Gastroesophageal sphincter (tissue), 4 donors: Measurements from ENCODE around the gene PAK1. TPM values are rescaled to one million over a fixed set of nuclear protein-coding genes. Genes with fewer than 3 reads are reported as not detected.

Experiments
- ATAC-seq: fragments of 150-250 bp; one replicate; pipeline ENCODE4 v1.9.1; 2016; ENCODE audit warnings: mild to moderate bottlenecking, moderate library complexity
- H3K27ac ChIP-seq, 4 donors: fragments of 200-600 bp; sonication (generic) in 3 of 4; 1 replicate in 3 of 4; 2 replicates in 1 of 4; pipeline ENCODE4 v1.5.1; 2016 to 2019
- H3K27me3 ChIP-seq: fragments of 200-600 bp; sonication (generic); one replicate; pipeline ENCODE4 v1.5.1; 2019
- H3K36me3 ChIP-seq, 2 donors: fragments of 200-600 bp; sonication (generic); one replicate each; pipeline ENCODE4 v1.5.1; 2019; ENCODE audit warnings: control low read depth in 1 of 2
- H3K4me1 ChIP-seq, 3 donors: fragments of 200-600 bp; sonication (generic); 1 replicate in 2 of 3; 2 replicates in 1 of 3; pipeline ENCODE4 v1.5.1; 2016 to 2019; ENCODE audit warnings: control low read depth in 2 of 3
- H3K4me3 ChIP-seq, 2 donors: fragments of 200-600 bp; sonication (generic); one replicate each; pipeline ENCODE4 v1.5.1; 2019; ENCODE audit warnings: mild to moderate bottlenecking in 1 of 2, moderate library complexity in 1 of 2
- H3K9me3 ChIP-seq, 3 donors: fragments of 200-600 bp; sonication (generic); one replicate each; pipeline ENCODE4 v1.5.1; 2017 to 2019; ENCODE audit warnings: control low read depth in 2 of 3
- CTCF ChIP-seq, 4 experiments: fragments of 200-600 bp in 2 of 4; fragments of 450-650 bp in 2 of 4; sonication (generic) in 1 of 4; IDR thresholded peaks; one replicate each; pipeline ENCODE4 v1.5.1; 2017 to 2019; ENCODE audit warnings: antibody characterized with exemption in 4 of 4, mild to moderate bottlenecking in 2 of 4, moderate library complexity in 2 of 4
- EP300 ChIP-seq: sonication (generic); formaldehyde crosslinking; IDR thresholded peaks from one replicate; pipeline ENCODE4 v1.6.1; 2017; ENCODE audit warnings: antibody characterized with exemption, mild to moderate bottlenecking
- POLR2A ChIP-seq, 2 donors: fragments of 450-650 bp; IDR thresholded peaks; one replicate each; pipeline ENCODE4 v1.6.1; 2017; ENCODE audit warnings: antibody characterized with exemption in 2 of 2, mild to moderate bottlenecking in 2 of 2, moderate library complexity in 1 of 2
- POLR2AphosphoS5 ChIP-seq: sonication (generic); formaldehyde crosslinking; IDR thresholded peaks from one replicate; pipeline ENCODE4 v1.6.1; 2017; ENCODE audit warnings: antibody characterized with exemption
- WGBS, 2 donors: methylation state at CpG; one replicate each; pipeline ENCODE4 v1.1.5; 2018; ENCODE audit warnings: low coverage in 1 of 2; 5-methylcytosine and 5-hydroxymethylcytosine counted together
- total RNA-seq, 4 donors: library from RNA; depleted of rRNA; stranded (reverse); fragments of >200 nt; gene quantifications; one replicate each; pipeline ENCODE4 v1.1.0, GENCODE V29; 2016

PAK1 gene
- total RNA-seq, 4 donors from 2014 or later, result 29.8 to 48.1 (median 40.2) TPM

GRCh38 chr11:77413850-77414460, 59.9 kb downstream of the PAK1 start:
- no peak overlapping the region for H3K4me3 ChIP-seq
- no peaks in the 10 kb centered on the region for H3K9me3 ChIP-seq
- no peaks in the 10 kb centered on the region for H3K27me3 ChIP-seq
- ATAC-seq, result no peak
- no peaks in the 10 kb centered on the region for H3K36me3 ChIP-seq
- no peak for TF ChIP-seq EP300
- no peak for TF ChIP-seq POLR2AphosphoS5
- no peak for TF ChIP-seq CTCF (IDR thresholded peaks at IDR 0.05)
- TF ChIP-seq POLR2A (IDR thresholded peaks at IDR 0.05), result no peak
- no peak overlapping the region for H3K27ac ChIP-seq
- peaks cover 0 to 45% (median 0%) of the 10 kb centered on the region in 3 donors for H3K4me1 ChIP-seq
- WGBS, 2 donors, result 66 to 69% methylated on average over 3 of the region's 3 CpGs

GRCh38 chr11:77412814-77413213, 61.1 kb downstream of the PAK1 start:
- no peak for TF ChIP-seq POLR2A (IDR thresholded peaks at IDR 0.05)
- no peak for TF ChIP-seq CTCF (IDR thresholded peaks at IDR 0.05)
- no peak for TF ChIP-seq POLR2AphosphoS5
- TF ChIP-seq EP300, result no peak
- Histone ChIP-seq H3K27ac (peak overlapping the region in 1 of 4 donors; percentile 84), H3K9me3 (no peaks in the 10 kb centered on the region), H3K36me3 (no peaks in the 10 kb centered on the region), H3K4me3 (no peak overlapping the region), H3K4me1 (peaks cover 0 to 46% (median 0%) of the 10 kb centered on the region in 3 donors), H3K27me3 (no peaks in the 10 kb centered on the region)
- WGBS, 2 donors, result 82 to 84% methylated on average over 3 of the region's 5 CpGs
- no peak for ATAC-seq

GRCh38 chr11:77411717-77412441, 62.0 kb downstream of the PAK1 start:
- H3K9me3 ChIP-seq, result no peaks in the 10 kb centered on the region

GRCh38 chr11:77411137-77411707, 62.7 kb downstream of the PAK1 start:
- peak; percentile 54 for ATAC-seq
- Histone ChIP-seq H3K4me3 (peak overlapping the region; percentile 58 to 78), H3K27me3 (no peaks in the 10 kb centered on the region), H3K4me1 (peaks cover 0 to 62% (median 5%) of the 10 kb centered on the region in 3 donors), H3K9me3 (no peaks in the 10 kb centered on the region), H3K36me3 (no peaks in the 10 kb centered on the region), H3K27ac (peak overlapping the region; percentile 77 to 87 (median 82))
- WGBS, 2 donors, result 0% methylated on average over 2 of the region's 6 CpGs; no CpG with 5 or more reads in 1 of the 2 donors
- no peak for TF ChIP-seq POLR2A (IDR thresholded peaks at IDR 0.05)
- no peak for TF ChIP-seq EP300

More at GRCh38 chr11:77411717-77412441, 62.0 kb downstream of the PAK1 start:
- H3K27me3 ChIP-seq, result no peaks in the 10 kb centered on the region
- ATAC-seq, result peak; percentile 96
- 3% methylated on average over 12 of the region's 33 CpGs; no CpG with 5 or more reads in 1 of the 2 donors for WGBS, 2 donors
- H3K4me3 ChIP-seq, result peak overlapping the region; percentile 58 to 78
- peak overlapping the region; percentile 77 to 87 (median 82) for H3K27ac ChIP-seq
- peak in 1 of 4 experiments; percentile 27 for TF ChIP-seq CTCF (IDR thresholded peaks at IDR 0.05)
- peak; percentile 78 for TF ChIP-seq POLR2AphosphoS5
- TF ChIP-seq EP300, result no peak
- peak; percentile 57 to 62 for TF ChIP-seq POLR2A (IDR thresholded peaks at IDR 0.05)
- H3K36me3 ChIP-seq, result no peaks in the 10 kb centered on the region
- H3K4me1 ChIP-seq, result peaks cover 0 to 56% (median 5%) of the 10 kb centered on the region in 3 donors

- no peaks in the 10 kb centered on the region for H3K9me3 ChIP-seq
- H3K4me1 ChIP-seq, result peaks cover 0 to 72% (median 5%) of the 10 kb centered on the region in 3 donors
- H3K36me3 ChIP-seq, result no peaks in the 10 kb centered on the region
- no peaks in the 10 kb centered on the region for H3K27me3 ChIP-seq
- H3K27ac ChIP-seq, result peak overlapping the region in 2 of 4 donors; percentile 84 to 87
- WGBS, 2 donors, result 24 to 58% methylated on average over 4 of the region's 4 CpGs
- no peak for TF ChIP-seq EP300
- TF ChIP-seq POLR2AphosphoS5, result no peak
- no peak for TF ChIP-seq POLR2A (IDR thresholded peaks at IDR 0.05)
- TF ChIP-seq CTCF (IDR thresholded peaks at IDR 0.05), result no peak
- no peak for ATAC-seq
- peak overlapping the region in 1 of 2 donors; percentile 58 for H3K4me3 ChIP-seq
These were observed 63.6 kb downstream of the PAK1 start for GRCh38 chr11:77410076-77410827.
